Measurements from ENCODE around the gene KCNJ9.
"Not testable (repeated sequence)": the region's sequence is repeated elsewhere in the genome, so short reads cannot be mapped to it uniquely, and the experiment has no call there.

Gene KCNJ9

GRCh38 chr1:160081261-160081936 lies at the start of gene KCNJ9:
Gene KCNJ9 (plus strand): TSS chr1:160081538. CDS start chr1:160084031, 2,493 bp downstream.
- no peak for DNase-seq (ENCODE audit: low read depth, low spot score)

- no peak for DNase-seq (ENCODE audit: low read depth, low spot score)
Observed at GRCh38 chr1:160032165-160032820, 49.0 kb upstream of the KCNJ9 start.

GRCh38 chr1:160040476-160040875 lies 40.9 kb upstream of the KCNJ9 start:
- no peak for DNase-seq (ENCODE audit: low read depth, low spot score)

- DNase-seq (ENCODE audit: low read depth, low spot score) = no peak
Observed at GRCh38 chr1:160043543-160043942, 37.8 kb upstream of the KCNJ9 start.

- no peak for DNase-seq (ENCODE audit: low read depth, low spot score)
Observed at GRCh38 chr1:160045653-160046052, 35.7 kb upstream of the KCNJ9 start.

- DNase-seq (ENCODE audit: low read depth, low spot score) = no peak
Observed at GRCh38 chr1:160046494-160047110, 34.7 kb upstream of the KCNJ9 start.

GRCh38 chr1:160047111-160047991 lies 34.0 kb upstream of the KCNJ9 start:
- no peak for DNase-seq (ENCODE audit: low read depth, low spot score)

- DNase-seq (ENCODE audit: low read depth, low spot score) = no peak
Observed at GRCh38 chr1:160048335-160048734, 33.0 kb upstream of the KCNJ9 start.

GRCh38 chr1:160049101-160049500 lies 32.2 kb upstream of the KCNJ9 start:
- DNase-seq (ENCODE audit: low read depth, low spot score) = no peak

- not testable (repeated sequence) for DNase-seq (ENCODE audit: low read depth, low spot score)
Observed at GRCh38 chr1:160050182-160050581, 31.2 kb upstream of the KCNJ9 start.

- no peak for DNase-seq (ENCODE audit: low read depth, low spot score)
Observed at GRCh38 chr1:160050619-160051018, 30.7 kb upstream of the KCNJ9 start.

GRCh38 chr1:160052936-160053335 lies 28.4 kb upstream of the KCNJ9 start:
- DNase-seq (ENCODE audit: low read depth, low spot score) = no peak

- DNase-seq (ENCODE audit: low read depth, low spot score) = no peak
Observed at GRCh38 chr1:160053548-160054365, 27.6 kb upstream of the KCNJ9 start.

- DNase-seq (ENCODE audit: low read depth, low spot score) = no peak
Observed at GRCh38 chr1:160056648-160057169, 24.6 kb upstream of the KCNJ9 start.

GRCh38 chr1:160058087-160058486 lies 23.3 kb upstream of the KCNJ9 start:
- no peak for DNase-seq (ENCODE audit: low read depth, low spot score)

GRCh38 chr1:160061369-160062229 lies 19.7 kb upstream of the KCNJ9 start:
- no peak for DNase-seq (ENCODE audit: low read depth, low spot score)

GRCh38 chr1:160062230-160062532 lies 19.2 kb upstream of the KCNJ9 start:
- DNase-seq (ENCODE audit: low read depth, low spot score) = no peak

- no peak for DNase-seq (ENCODE audit: low read depth, low spot score)
Observed at GRCh38 chr1:160063176-160063575, 18.2 kb upstream of the KCNJ9 start.

- no peak for DNase-seq (ENCODE audit: low read depth, low spot score)
Observed at GRCh38 chr1:160064164-160064563, 17.2 kb upstream of the KCNJ9 start.

- no peak for DNase-seq (ENCODE audit: low read depth, low spot score)
Observed at GRCh38 chr1:160064746-160065145, 16.6 kb upstream of the KCNJ9 start.

Data from iPS DF 19.7 (cell line).